T-helper 1 cell treated with Interleukin-12 subunit alpha and Interleukin-12 subunit beta and Interleukin-4 antibody, amounts not matched to agents 30 ng/mL and 1 ng/mL, for 36 hours (primary cell): ENCODE data around the gene DNPH1. TPM values are rescaled to one million over a fixed set of nuclear protein-coding genes. Genes with fewer than 3 reads are reported as not detected.

Source experiments
- intact Hi-C: fragments of 100-400 bp; cut with micrococcal nuclease; formaldehyde crosslinking; loops from one replicate; pipeline ENCODE4 v1.15.1; 2024
- total RNA-seq: library from RNA; stranded (reverse); gene quantifications from 2 replicates; pipeline ENCODE4 v1.2.3, GENCODE V29; 2022

The DNPH1 gene
- total RNA-seq, 1 donor from 2014 or later = 71.2 TPM

DNA sequence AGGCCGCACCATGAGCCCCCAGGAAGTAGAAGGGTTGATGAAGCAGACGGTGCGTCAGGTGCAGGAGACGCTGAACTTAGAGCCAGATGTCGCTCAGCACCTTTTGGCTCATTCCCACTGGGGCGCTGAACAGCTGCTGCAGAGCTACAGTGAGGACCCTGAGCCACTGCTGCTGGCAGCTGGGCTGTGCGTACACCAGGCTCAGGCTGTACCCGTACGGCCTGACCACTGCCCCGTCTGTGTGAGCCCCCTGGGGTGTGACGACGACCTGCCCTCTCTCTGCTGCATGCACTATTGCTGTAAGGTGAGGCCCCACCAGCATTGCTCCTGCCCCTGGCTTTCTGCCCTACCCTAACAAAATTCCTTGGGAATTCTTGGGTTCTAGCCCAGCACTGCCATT lies 13.1 kb downstream of the DNPH1 start:
- intact Hi-C loops = no loop called here

DNA sequence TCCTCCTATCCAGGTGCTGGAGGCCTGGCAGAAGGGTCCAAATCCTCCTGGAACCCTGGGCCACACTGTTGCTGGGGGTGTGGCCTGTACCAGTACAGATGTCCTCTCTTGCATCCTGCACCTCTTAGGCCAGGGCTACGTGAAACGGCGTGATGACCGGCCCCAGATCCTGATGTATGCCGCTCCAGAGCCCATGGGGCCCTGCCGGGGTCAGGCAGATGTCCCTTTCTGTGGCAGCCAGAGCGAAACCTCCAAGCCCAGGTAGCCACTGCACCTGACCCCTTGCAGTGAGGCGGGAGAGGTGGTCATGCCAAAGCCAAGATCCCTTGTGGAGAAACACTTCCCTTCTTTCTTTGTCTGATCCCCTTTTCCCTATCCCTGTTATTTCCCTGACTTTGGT lies 14.2 kb downstream of the DNPH1 start:
- intact Hi-C loops = no loop called here

DNA sequence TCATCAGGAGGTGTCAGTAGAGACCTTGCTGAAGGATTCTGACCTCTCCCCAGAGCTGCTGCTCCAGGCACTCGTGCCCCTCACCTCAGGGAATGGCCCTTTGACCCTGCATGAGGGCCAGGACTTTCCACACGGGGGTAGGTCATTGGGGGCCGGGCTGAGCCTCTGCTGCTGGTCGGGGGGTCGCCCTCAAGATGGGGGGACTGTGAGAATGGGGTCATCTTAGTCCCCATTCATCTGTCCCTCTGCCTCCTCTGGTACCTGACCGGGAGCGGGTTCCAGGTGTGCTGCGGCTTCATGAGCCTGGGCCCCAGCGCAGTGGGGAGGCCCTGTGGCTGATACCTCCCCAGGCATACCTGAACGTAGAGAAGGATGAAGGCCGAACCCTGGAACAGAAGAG lies 15.8 kb downstream of the DNPH1 start:
- intact Hi-C loops = no loop called here

DNA sequence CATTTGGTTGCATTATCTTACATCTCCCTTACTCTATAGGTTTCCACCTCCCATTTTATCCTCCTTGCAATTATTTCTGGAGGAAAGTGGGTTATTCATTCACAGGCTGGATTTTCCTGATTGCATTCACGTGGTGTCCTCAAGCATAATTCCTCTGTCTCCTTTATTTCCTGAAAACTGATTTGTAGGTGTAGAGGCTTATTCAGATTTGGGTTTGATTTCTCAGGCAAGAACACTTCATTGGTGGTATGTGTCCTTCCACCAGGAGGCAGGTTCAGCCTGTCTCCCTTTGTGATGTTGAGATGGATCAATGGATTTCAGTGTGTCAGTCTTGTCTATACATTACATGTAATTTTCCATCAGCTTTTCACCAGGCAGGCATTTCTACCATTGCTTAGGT lies 17.3 kb downstream of the DNPH1 start:
- intact Hi-C loops = no loop called here

DNA sequence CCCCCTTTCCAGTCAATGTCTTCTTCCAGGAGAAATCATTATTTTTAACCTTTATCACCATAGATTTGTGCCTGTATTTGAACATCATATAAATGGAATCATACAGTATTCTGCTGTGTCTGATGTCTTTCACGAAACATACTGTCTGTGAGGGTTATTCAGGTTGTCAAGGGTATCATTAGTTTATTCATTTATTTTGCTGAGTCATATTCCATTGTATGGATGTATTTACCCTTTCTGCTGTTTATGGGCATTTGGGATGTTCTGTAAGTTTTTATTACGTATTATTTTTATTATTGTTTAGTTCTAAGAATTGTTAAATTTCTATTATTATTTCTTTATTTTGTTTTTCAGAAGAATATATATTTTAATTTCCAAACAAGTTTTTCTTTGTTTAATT lies 22.0 kb downstream of the DNPH1 start:
- intact Hi-C loops = no loop called here

DNA sequence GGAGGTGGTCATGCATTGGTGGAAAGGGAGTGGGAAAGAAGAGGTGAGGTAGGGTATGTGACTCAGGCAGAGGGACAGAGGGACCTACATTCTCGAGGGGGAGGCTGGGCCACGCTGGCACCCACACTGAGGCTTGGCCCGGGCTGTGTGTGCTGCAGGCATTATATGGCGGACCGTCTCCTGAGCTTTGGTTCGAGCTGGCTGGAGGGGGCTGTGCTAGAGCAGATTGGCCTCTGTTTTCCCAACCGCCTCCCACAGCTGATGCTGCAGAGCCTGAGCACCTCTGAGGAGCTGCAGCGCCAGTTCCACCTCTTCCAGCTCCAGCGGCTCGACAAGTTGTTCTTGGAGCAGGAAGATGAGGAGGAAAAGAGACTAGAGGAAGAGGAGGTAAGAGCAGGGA lies 23.4 kb downstream of the DNPH1 start:
- intact Hi-C loops = no loop called here

DNA sequence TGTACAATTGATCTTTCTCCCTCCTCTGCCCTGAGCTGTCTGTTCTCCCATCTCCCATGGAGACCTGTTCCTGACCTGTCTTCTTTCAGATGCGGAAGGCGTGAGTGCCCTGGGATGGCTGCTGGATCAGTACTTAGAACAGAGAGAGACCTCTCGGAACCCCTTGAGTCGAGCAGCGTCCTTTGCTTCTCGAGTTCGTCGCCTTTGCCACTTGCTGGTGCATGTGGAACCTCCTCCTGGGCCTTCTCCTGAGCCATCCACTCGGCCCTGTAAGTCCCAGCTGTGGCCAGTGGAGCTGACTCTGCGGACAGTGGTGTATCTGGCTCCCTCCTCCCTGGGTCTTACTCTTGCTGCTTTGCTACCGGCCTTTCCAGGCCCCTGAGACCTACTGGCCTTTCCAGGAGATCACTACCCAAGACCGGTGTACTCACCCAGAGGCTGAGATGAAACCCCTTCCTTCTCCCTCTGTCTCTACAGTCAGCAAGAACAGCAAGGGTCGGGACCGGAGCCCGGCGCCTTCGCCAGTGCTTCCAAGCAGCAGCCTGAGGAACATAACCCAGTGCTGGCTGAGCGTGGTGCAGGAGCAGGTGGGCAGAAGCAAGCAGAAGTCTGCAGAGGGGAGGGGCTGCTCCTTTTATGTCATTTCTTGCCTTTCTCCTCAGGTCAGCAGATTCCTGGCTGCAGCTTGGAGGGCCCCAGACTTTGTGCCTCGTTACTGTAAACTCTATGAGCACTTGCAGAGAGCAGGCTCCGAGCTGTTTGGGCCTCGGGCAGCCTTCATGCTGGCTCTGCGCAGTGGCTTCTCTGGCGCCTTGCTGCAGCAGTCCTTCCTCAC lies 24.8 kb downstream of the DNPH1 start:
- intact Hi-C loops = no loop called here

DNA sequence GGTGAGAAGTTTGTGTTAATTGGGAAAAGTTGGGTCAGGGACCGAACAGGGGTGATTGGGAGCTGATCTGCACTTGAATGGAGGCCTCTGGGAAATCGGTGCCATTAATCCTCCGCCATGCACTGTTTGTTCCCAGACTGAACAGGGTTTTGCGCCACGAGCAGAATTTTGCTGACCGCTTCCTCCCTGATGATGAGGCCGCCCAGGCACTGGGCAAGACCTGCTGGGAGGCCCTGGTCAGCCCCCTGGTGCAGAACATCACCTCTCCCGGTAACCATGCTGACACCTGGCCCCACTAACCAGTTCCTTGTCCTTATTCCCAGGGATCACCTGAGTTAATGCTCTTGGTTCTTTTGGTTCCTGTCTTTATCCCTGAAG lies 25.6 kb downstream of the DNPH1 start:
- intact Hi-C loops = no loop called here

DNA sequence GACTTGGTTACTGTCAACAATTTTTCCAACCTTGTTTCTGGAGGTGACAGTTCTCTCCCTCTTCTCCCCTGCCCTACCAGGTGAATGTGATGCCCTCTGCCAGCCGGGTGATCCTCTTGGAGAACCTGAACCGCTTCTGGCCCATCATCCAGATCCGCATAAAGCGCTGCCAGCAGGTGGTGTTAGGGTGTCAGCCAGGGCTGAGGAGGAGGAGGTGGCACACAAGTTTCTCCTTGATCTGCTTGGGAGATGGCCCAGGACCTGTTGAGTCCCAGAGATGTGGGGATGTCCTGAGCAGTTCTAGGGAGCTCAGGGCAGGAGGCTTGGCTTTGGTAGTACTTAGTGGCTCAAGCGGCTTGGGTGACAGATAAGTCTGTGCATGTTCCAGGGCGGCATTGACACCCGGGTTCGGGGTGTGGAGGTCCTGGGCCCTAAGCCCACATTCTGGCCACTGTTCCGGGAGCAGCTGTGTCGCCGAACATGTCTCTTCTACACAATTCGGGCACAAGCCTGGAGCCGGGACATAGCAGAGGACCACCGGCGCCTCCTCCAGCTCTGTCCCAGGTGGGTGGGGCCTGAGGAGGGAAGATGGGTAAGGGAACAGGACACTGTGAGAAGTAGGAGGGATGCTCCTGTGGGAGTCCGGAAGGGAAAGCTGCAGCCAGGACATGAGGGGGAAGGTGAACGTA lies 26.1 kb downstream of the DNPH1 start:
- intact Hi-C loops = no loop called here

DNA sequence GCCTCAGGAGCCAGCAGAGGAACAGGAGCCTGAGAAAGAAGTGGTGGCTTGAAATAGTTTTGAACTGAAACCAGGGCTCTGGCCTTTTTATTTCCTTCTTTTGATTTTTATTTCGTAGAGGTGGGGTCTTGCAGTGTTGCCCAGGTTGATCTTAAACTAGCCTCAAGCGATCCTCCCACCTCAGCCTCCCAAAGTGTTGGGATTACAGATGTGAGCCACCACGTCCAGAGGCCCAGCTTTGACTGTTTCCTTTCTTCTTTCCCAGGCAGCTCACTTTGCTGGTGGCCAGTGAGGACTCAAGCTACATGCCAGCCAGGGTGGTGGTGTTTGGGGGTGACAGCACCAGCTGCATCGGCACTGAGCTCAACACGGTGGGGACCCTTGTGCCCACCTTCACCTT lies 26.8 kb downstream of the DNPH1 start:
- intact Hi-C loops = no loop called here

DNA sequence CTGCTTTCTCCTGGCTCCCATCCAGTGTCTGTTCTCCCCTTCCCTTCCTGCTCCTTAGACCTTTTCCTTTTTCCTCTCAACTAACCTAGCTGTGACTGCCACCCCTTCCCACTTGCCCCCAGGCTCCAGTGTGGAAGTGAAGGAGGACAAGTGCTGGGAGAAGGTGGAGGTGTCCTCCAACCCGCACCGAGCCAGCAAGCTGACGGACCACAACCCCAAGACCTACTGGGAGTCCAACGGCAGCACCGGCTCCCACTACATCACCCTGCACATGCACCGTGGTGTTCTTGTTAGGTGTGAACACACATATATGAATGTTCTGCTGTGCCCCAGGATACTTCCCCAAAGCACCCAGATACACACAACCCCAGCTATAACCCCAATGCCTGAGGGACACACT lies 28.7 kb downstream of the DNPH1 start:
- intact Hi-C loops = no loop called here

DNA sequence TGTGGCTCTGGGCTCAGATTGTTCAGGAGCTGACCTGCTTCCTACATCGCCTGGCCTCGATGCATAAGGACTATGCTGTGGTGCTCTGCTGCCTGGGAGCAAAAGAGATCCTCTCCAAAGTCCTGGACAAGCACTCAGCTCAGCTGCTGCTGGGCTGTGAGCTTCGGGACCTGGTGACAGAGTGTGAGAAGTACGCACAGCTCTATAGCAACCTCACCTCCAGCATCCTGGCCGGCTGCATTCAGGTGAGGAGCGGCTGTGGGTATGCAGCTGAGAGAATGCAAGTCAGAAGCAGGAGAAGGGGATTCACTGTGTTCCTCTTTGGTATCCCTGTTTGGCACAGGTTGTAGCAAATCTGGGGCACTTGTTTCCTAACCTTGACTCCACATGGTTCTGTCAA lies 29.4 kb downstream of the DNPH1 start:
- intact Hi-C loops = no loop called here

DNA sequence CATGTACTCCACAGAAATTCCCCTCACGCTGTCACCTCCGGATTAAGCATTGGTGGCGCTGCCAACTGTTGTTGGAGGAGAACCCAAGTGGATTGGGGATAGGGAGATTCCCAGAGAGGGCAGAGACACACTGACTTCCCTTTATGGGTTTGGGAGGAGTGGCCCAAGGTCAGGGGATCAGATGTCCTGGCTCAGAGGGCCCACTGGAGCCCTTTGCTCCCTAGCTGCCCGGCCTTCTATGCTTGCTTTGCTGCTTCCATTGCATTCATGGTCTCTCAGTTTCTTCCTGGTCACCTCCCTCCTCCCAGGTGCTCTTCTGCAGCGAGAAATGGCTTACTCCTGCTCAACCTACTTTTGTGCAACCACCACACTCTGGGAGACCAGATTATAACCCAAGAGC lies 32.9 kb downstream of the DNPH1 start:
- intact Hi-C loops = no loop called here

DNA sequence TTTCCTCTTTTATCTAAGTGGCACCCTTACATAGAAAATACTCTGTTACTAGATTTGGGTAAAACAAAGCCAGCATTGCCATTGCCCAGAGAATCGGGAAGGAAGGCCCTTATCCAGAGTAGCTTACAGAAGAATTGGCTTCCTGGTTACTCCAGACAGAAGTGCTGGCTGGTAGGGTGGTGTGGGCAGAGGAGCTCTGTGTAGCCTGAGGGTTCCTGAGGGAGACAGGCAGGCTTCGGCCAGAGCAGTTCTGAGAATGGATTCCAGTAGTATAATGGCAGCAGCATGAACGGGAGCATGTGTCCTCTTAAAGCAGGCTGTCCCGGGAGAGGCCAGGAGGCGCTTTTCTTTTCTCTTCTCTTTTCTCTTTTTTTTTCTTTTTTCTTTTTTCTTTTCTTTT lies 35.4 kb downstream of the DNPH1 start:
- intact Hi-C loops = no loop called here

DNA sequence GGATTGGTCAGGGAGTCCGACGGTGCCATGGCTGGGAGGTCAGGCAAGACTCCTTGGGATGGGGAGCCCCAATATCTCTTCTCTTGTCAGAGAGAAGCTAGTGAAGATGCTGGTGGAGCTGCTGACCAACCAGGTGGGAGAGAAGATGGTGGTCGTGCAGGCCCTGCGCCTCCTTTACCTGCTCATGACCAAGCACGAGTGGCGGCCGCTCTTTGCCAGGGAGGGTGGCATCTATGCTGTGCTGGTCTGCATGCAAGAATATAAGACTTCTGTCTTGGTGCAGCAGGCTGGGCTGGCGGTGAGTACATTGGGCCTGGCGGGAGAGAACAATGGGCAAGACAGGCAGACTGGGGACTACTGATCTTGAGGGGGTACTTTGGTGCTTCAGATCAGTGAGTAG lies 36.4 kb downstream of the DNPH1 start:
- intact Hi-C loops = no loop called here

DNA sequence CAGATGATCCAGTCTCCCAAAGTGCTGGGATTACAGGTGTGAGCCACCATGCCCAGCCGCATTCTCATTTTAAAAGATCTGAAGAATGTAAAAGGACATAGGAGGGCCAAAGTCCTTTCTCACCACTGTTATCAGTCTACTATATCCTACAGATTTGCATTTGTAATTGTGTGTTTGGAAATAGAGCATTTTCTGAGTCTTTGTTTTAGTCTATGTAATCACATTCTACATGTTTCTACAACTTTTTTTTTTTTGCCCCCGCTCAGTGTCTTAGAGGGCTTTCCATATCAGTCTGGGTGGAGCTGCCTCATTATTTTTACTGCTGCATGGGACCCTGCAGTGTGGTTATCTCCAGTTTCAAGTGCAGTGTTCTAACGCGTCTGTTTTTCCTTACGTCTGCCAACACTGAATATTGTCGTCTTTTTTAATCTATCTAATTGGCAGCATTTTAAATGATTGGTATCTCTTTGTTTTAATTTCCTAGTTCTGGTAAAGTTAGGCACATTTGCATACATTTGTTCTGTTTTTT lies 39.4 kb downstream of the DNPH1 start:
- intact Hi-C loops = no loop called here

DNA sequence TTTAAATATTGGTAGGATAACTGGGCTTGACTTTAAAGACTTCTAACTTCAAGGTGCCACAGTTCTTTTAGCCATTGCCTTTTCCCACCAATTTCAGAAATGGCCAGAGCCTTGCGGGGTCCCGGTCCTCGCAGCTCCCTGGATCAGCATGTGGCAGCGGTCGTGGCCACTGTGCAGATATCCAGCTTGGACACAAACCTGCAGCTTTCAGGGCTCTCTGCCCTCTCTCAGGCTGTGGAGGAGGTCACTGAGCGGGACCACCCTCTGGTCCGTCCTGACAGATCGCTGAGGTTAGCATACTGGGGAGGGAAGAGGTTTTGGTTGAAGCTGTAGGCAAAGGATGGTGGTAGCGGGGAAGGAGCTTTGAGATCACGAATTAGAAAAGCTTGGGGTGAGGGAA lies 40.9 kb downstream of the DNPH1 start:
- intact Hi-C loops = no loop called here

DNA sequence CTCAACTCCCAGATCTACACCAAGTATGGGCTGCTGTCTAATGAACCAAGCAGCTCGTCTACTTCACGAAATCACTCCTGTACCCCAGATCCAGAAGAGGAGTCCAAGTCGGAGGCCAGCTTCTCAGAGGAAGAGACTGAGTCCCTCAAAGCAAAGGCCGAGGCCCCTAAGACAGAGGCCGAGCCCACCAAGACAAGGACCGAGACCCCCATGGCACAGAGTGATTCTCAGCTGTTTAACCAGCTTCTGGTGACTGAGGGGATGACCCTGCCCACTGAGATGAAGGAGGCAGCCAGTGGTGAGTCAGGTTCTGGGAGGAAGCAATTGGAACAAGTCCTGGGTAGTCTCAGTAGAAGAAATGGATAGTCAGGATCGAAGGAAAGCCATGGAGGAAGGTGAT lies 41.5 kb downstream of the DNPH1 start:
- intact Hi-C loops = no loop called here

DNA sequence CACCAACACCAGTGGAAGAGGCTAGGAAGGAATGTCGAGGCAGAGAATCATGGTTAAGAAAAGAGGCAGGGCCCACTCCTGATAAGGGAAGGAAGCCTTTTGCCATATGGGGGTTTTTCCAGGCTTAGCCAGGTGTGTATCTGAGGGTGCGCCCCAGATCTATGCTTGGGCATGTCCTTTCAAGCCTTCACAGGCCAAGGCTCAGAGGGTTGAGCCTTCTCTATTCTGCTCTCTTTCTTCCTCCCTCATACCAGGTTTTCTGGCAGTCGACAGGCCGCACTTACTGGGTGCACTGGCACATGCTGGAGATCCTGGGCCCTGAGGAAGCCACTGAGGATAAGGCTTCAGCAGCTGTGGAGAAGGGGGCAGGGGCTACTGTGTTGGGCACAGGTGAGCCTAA lies 42.6 kb downstream of the DNPH1 start:
- intact Hi-C loops = no loop called here

DNA sequence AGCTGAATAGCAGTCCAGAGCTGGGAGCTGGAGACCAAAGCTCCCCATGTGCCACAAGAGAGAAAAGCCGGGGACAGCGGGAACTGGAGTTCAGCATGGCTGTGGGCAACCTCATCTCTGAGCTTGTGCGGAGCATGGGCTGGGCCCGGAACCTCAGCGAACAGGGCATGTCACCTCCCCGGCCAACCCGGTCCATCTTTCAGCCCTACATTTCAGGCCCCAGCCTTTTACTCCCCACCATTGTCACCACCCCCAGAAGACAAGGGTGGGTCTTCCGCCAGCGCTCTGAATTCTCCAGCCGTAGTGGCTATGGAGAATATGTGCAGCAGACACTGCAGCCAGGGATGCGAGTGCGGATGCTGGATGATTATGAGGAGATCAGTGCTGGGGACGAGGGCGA lies 43.3 kb downstream of the DNPH1 start:
- intact Hi-C loops = no loop called here

DNA sequence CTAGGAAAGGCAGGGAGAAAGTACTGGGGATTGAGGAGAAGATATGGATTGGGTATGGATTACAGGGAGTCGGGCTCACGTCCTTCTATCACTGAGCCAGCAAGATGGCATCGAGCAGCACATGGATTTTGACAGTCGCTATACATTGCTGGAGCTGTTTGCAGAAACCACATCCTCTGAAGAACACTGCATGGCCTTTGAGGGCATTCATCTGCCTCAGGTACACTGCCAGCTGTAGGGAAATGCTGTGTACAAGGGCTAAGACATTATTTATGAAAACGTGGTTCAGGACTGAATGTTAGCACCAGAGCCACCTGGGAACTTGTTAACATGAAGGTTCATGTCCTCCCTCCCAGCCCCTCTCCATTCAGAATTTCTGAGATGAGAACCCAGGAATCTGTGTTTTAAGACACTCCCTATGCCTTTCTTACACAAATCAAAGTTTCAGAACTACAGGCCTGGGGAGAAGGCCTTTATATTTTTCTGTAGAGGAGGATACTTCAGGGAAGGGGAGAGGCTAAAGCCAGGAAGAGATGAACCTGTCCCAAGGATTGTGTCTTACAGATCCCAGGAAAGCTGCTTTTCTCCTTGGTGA lies 43.8 kb downstream of the DNPH1 start:
- intact Hi-C loops = no loop called here

DNA sequence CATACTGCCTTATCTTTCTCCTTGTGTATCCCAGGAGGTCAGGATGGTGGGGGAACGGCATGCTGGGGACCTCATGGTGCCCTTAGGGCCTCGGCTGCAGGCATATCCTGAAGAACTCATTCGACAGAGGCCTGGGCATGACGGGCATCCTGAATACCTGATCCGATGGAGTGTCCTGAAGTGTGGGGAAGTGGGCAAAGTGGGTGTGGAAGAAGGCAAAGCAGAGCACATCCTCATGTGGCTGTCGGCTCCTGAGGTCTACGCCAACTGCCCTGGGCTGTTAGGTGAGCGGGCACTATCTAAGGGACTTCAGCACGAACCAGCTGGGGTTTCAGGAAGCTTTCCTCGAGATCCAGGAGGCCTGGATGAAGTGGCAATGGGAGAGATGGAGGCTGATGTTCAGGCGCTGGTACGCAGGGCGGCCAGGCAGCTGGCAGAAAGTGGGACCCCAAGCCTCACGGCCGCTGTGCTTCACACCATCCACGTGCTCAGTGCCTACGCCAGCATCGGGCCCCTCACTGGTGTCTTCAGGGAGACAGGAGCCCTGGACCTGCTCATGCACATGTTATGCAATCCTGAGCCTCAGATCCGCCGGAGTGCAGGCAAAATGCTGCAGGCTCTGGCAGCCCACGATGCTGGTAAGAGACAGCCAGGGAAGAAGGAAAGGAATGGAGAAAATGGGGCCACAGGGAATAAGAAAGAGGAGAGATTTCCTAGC lies 44.9 kb downstream of the DNPH1 start:
- intact Hi-C loops = no loop called here
